Esophagus squamous epithelium (tissue), 4 donors: ENCODE data around the gene ARHGAP9.

ENCODE experiments used
- CTCF ChIP-seq, 6 experiments: fragments of 450-650 bp in 4 of 6; fragments of 200-600 bp in 2 of 6; sonication (generic) in 2 of 6; IDR thresholded peaks; one replicate each; pipeline ENCODE4 v1.5.1; 2016 to 2019; ENCODE audit warnings: antibody characterized with exemption in 6 of 6, mild to moderate bottlenecking in 4 of 6, moderate library complexity in 4 of 6
- POLR2A ChIP-seq, 4 donors: fragments of 450-650 bp; IDR thresholded peaks; one replicate each; pipeline ENCODE4 v1.6.1; 2017; ENCODE audit warnings: antibody characterized with exemption in 4 of 4, mild to moderate bottlenecking in 4 of 4, moderate library complexity in 3 of 4

GRCh38 chr12:57474430-57474829 is 5.2 kb downstream of the ARHGAP9 start:
- TF ChIP-seq CTCF (IDR thresholded peaks at IDR 0.05) (no peak), POLR2A (IDR thresholded peaks at IDR 0.05) (no peak)
